ENCODE measurements around the gene GABPB2.

DNA sequence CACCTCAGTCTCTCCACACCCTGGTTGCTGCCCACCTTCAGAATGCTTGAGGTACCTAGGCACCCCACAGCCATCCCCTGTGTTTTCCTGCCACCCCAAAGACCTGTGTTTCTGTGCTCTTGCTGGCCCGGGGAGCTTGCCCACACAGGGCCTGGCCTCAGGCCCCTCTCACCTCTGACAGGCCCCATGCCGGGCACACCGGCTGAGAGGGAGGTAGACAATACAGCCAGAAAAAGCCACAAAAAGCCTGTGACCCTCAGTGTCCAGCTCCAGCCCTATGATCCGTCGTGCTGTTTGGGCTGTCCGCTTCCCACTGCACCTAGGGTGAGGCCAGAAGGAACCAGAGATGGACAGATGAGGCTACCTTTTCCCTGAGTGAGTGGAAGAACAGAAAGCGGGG lies 64.4 kb downstream of the GABPB2 start:
- TF ChIP-seq, protein P1, sequence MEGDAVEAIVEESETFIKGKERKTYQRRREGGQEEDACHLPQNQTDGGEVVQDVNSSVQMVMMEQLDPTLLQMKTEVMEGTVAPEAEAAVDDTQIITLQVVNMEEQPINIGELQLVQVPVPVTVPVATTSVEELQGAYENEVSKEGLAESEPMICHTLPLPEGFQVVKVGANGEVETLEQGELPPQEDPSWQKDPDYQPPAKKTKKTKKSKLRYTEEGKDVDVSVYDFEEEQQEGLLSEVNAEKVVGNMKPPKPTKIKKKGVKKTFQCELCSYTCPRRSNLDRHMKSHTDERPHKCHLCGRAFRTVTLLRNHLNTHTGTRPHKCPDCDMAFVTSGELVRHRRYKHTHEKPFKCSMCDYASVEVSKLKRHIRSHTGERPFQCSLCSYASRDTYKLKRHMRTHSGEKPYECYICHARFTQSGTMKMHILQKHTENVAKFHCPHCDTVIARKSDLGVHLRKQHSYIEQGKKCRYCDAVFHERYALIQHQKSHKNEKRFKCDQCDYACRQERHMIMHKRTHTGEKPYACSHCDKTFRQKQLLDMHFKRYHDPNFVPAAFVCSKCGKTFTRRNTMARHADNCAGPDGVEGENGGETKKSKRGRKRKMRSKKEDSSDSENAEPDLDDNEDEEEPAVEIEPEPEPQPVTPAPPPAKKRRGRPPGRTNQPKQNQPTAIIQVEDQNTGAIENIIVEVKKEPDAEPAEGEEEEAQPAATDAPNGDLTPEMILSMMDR (conservative IDR thresholded peaks at IDR 0.05; ENCODE audit: low read depth, low read length), result no peak
- no peak for TF ChIP-seq EZH2phosphoT487 (IDR thresholded peaks at IDR 0.05; ENCODE audit: borderline replicate concordance, low read length)

Data from PC-3 (cell line).